CD14-positive monocyte (primary cell): ENCODE data around the gene TNIP1. TPM values are rescaled to one million over a fixed set of nuclear protein-coding genes. Genes with fewer than 3 reads are reported as not detected.

Experiments used
- DNase-seq, 3 donors: peaks; one replicate each; pipeline ENCODE4 v3.0.0-alpha.2; 2011 to 2022
- H2AFZ ChIP-seq: 2 replicates; pipeline ENCODE4 v1.6.0; 2012; ENCODE audit warnings: mild to moderate bottlenecking, low read depth, low read length, inconsistent platforms; ENCODE audit not compliant: insufficient read depth, poor library complexity, severe bottlenecking
- H3K27ac ChIP-seq, 2 donors: 1 replicate in 1 of 2; 2 replicates in 1 of 2; pipeline ENCODE4 v1.5.1; 2012 to 2013; ENCODE audit warnings: low read length in 2 of 2, control low read depth in 1 of 2, inconsistent platforms in 1 of 2, low read depth in 1 of 2, mild to moderate bottlenecking in 1 of 2
- H3K27me3 ChIP-seq, 2 donors: one replicate each; pipeline versions ENCODE4 v1.6.0 to v1.6.1; 2011 to 2013; ENCODE audit warnings: low read length in 2 of 2; ENCODE audit not compliant: control insufficient read depth in 2 of 2, insufficient read depth in 2 of 2
- H3K36me3 ChIP-seq, 2 donors: replicated peaks in 1 of 2; 1 replicate in 1 of 2; 2 replicates in 1 of 2; pipeline versions ENCODE4 v1.5.1 to v1.6.1; 2012 to 2013; ENCODE audit warnings: low read length in 2 of 2, control low read depth in 1 of 2, inconsistent platforms in 1 of 2, mild to moderate bottlenecking in 1 of 2; ENCODE audit not compliant: insufficient read depth in 2 of 2, control insufficient read depth in 1 of 2
- H3K4me1 ChIP-seq, 2 donors: 1 replicate in 1 of 2; 2 replicates in 1 of 2; pipeline versions ENCODE4 v1.5.1 to v1.6.1; 2012 to 2013; ENCODE audit warnings: low read length in 2 of 2, control low read depth in 1 of 2, inconsistent platforms in 1 of 2, mild to moderate bottlenecking in 1 of 2, moderate library complexity in 1 of 2; ENCODE audit not compliant: insufficient read depth in 2 of 2, control insufficient read depth in 1 of 2
- H3K4me2 ChIP-seq: replicated peaks from 2 replicates; pipeline ENCODE3; 2012; ENCODE audit warnings: low read length, moderate library complexity, mild to moderate bottlenecking; ENCODE audit not compliant: poor library complexity, severe bottlenecking; ENCODE audit errors: extremely low read depth
- H3K4me3 ChIP-seq, 3 experiments: fragments of 200-600 bp in 1 of 3; sonication (generic) in 1 of 3; replicated peaks in 1 of 3; 1 replicate in 2 of 3; 2 replicates in 1 of 3; pipeline ENCODE4 v1.5.1; 2011 to 2013; ENCODE audit warnings: low read length in 3 of 3, mild to moderate bottlenecking in 3 of 3, control low read depth in 2 of 3, low read depth in 2 of 3, inconsistent platforms in 1 of 3, moderate library complexity in 1 of 3
- H3K79me2 ChIP-seq: 2 replicates; pipeline ENCODE4 v1.6.0; 2012; ENCODE audit warnings: mild to moderate bottlenecking, control low read depth, inconsistent platforms, low read length, moderate library complexity; ENCODE audit not compliant: insufficient read depth
- H3K9ac ChIP-seq: 2 replicates; pipeline ENCODE4 v1.6.0; 2017; ENCODE audit warnings: low read length, mild to moderate bottlenecking; ENCODE audit not compliant: insufficient read depth, poor library complexity, severe bottlenecking
- H3K9me3 ChIP-seq, 2 donors: replicated peaks in 1 of 2; 1 replicate in 1 of 2; 2 replicates in 1 of 2; pipeline versions ENCODE4 v1.5.1 to v1.6.1; 2012 to 2013; ENCODE audit warnings: low read length in 2 of 2, control low read depth in 1 of 2; ENCODE audit not compliant: control insufficient read depth in 1 of 2, insufficient read depth in 1 of 2
- H4K20me1 ChIP-seq: 2 replicates; pipeline ENCODE4 v1.6.0; 2012; ENCODE audit warnings: mild to moderate bottlenecking, low read length, control low read depth, moderate library complexity; ENCODE audit not compliant: insufficient read depth
- H3K27ac Mint-ChIP-seq, 7 donors: one replicate each; pipeline ENCODE4 v1.8.0; 2020; ENCODE audit warnings: mild to moderate bottlenecking in 7 of 7, mixed read lengths in 7 of 7, moderate library complexity in 6 of 7, inconsistent platforms in 2 of 7
- H3K27me3 Mint-ChIP-seq, 3 donors: one replicate each; pipeline ENCODE4 v1.8.0; 2021 to 2022; ENCODE audit warnings: low read depth in 3 of 3, mild to moderate bottlenecking in 3 of 3, mixed read lengths in 3 of 3, moderate library complexity in 3 of 3, inconsistent platforms in 1 of 3
- H3K36me3 Mint-ChIP-seq, 2 donors: one replicate each; pipeline ENCODE4 v1.8.0; 2020; ENCODE audit warnings: mixed read lengths in 2 of 2, inconsistent platforms in 1 of 2, mild to moderate bottlenecking in 1 of 2
- H3K4me1 Mint-ChIP-seq: one replicate; pipeline ENCODE4 v1.8.0; 2020; ENCODE audit warnings: mild to moderate bottlenecking, mixed read lengths
- H3K4me3 Mint-ChIP-seq, 2 donors: one replicate each; pipeline ENCODE4 v1.8.0; 2020; ENCODE audit warnings: mild to moderate bottlenecking in 2 of 2, mixed read lengths in 2 of 2, moderate library complexity in 1 of 2
- H3K9me3 Mint-ChIP-seq, 7 donors: one replicate each; pipeline ENCODE4 v1.8.0; 2020 to 2022; ENCODE audit warnings: mixed read lengths in 7 of 7, mild to moderate bottlenecking in 6 of 7, moderate library complexity in 6 of 7, inconsistent platforms in 2 of 7
- WGBS: methylation state at CpG from one replicate; pipeline ENCODE4 v1.1.5; 2013; ENCODE audit warnings: missing lambda C conversion rate; ENCODE audit not compliant: insufficient coverage; 5-methylcytosine and 5-hydroxymethylcytosine counted together
- intact Hi-C, 2 donors: fragments of 100-400 bp; cut with micrococcal nuclease; formaldehyde crosslinking; loops; one replicate each; pipeline versions ENCODE4 v1.15.0 to v1.15.1; 2023
- polyA plus RNA-seq, 3 donors: library from polyadenylated mRNA; depleted of rRNA in 1 of 3; unstranded in 2 of 3; stranded (reverse) in 1 of 3; fragments of 300-500 nt in 2 of 3; fragments of >200 nt in 1 of 3; fragmentation: Illumina TruSeq in 2 of 3; gene quantifications; 1 replicate in 2 of 3; 2 replicates in 1 of 3; pipeline ENCODE4 v1.2.3, GENCODE V29; 2012 to 2021
- TF ChIP-seq, protein P1 (sequence below): fragments of 200-600 bp; IDR thresholded peaks from one replicate; pipeline ENCODE4 v1.8.0; 2022; ENCODE audit warnings: antibody characterized with exemption, mild to moderate bottlenecking

The TNIP1 gene
- polyA plus RNA-seq, 3 donors: 30.8 to 108 (median 46.4) TPM

DNA sequence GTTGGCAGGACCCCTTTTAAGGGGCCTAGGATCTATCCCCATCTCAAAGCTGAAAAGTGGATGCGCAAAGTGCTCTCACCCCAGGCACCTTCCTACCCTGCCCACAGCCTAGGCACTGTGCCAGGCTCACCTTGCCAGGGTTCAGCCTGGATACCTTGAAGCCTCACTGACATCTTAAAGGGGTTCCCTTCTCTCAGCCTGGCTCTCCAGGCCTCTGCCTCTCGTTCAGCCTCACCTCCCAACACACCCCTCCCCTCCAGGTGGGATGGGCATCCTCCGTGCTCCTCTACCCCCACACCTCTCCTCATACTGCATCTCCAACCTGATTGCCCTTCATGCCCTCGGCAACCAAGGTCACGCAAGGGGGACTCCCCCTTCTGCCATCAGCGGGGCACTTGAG is 25.5 kb downstream of the TNIP1 start:
- peak overlapping the region in 1 of 2 donors; percentile 90 for H3K27ac ChIP-seq
- H3K9me3 ChIP-seq: no peaks in the 10 kb centered on the region
- H3K4me1 ChIP-seq: peaks cover 76 to 87% of the 10 kb centered on the region in 2 donors
- H2AFZ ChIP-seq: no peak overlapping the region
- TF ChIP-seq, protein P1, sequence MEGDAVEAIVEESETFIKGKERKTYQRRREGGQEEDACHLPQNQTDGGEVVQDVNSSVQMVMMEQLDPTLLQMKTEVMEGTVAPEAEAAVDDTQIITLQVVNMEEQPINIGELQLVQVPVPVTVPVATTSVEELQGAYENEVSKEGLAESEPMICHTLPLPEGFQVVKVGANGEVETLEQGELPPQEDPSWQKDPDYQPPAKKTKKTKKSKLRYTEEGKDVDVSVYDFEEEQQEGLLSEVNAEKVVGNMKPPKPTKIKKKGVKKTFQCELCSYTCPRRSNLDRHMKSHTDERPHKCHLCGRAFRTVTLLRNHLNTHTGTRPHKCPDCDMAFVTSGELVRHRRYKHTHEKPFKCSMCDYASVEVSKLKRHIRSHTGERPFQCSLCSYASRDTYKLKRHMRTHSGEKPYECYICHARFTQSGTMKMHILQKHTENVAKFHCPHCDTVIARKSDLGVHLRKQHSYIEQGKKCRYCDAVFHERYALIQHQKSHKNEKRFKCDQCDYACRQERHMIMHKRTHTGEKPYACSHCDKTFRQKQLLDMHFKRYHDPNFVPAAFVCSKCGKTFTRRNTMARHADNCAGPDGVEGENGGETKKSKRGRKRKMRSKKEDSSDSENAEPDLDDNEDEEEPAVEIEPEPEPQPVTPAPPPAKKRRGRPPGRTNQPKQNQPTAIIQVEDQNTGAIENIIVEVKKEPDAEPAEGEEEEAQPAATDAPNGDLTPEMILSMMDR: no peak
- H3K4me3 ChIP-seq: no peak overlapping the region
- no peak overlapping the region for H3K4me2 ChIP-seq
- no peaks in the 10 kb centered on the region for H3K27me3 ChIP-seq
- no peak overlapping the region for H3K9ac ChIP-seq
- H3K79me2 ChIP-seq: peaks cover 54% of the 10 kb centered on the region
- H4K20me1 ChIP-seq: peaks cover 73% of the 10 kb centered on the region
- peaks cover 71 to 92% of the 10 kb centered on the region in 2 donors for H3K36me3 Mint-ChIP-seq
- H3K27ac Mint-ChIP-seq: peak overlapping the region in 6 of 7 donors; percentile 32 to 97 (median 88)
- peaks cover 36 to 42% of the 10 kb centered on the region in 2 donors for H3K36me3 ChIP-seq
- no peak for DNase-seq
- WGBS: 92% methylated on average over 6 of the region's 6 CpGs
- intact Hi-C loops: loop anchor here (5.0 to 10.0 kb wide), 4 partner anchors 37 to 199 kb away; partner anchors contain the start of genes ANXA6 (in 1 of the 2) and GM2A (in 1 of the 2)
- peaks cover 85% of the 10 kb centered on the region for H3K4me1 Mint-ChIP-seq
- peaks cover 0 to 4% (median 0%) of the 10 kb centered on the region in 3 donors for H3K27me3 Mint-ChIP-seq
- H3K9me3 Mint-ChIP-seq: no peaks in the 10 kb centered on the region
- no peak overlapping the region for H3K4me3 Mint-ChIP-seq

- Histone ChIP-seq H3K9me3 (no peaks in the 10 kb centered on the region), H3K4me1 (peaks cover 70 to 80% of the 10 kb centered on the region in 2 donors), H3K4me2 (no peak overlapping the region), H3K9ac (no peak overlapping the region), H3K4me3 (no peak overlapping the region), H4K20me1 (peaks cover 76% of the 10 kb centered on the region), H3K27me3 (no peaks in the 10 kb centered on the region), H2AFZ (no peak overlapping the region), H3K27ac (peak overlapping the region in 1 of 2 donors; percentile 40), H3K36me3 (peaks cover 42 to 48% of the 10 kb centered on the region in 2 donors), H3K79me2 (peaks cover 60% of the 10 kb centered on the region)
- peaks cover 77 to 95% of the 10 kb centered on the region in 2 donors for H3K36me3 Mint-ChIP-seq
- peaks cover 79% of the 10 kb centered on the region for H3K4me1 Mint-ChIP-seq
- no peak overlapping the region for H3K4me3 Mint-ChIP-seq
- peaks cover 0 to 3% (median 0%) of the 10 kb centered on the region in 3 donors for H3K27me3 Mint-ChIP-seq
- TF ChIP-seq, protein P1: no peak
- 100% methylated on average over 2 of the region's 3 CpGs for WGBS
- peak overlapping the region in 5 of 7 donors; percentile 78 to 97 (median 83) for H3K27ac Mint-ChIP-seq
- H3K9me3 Mint-ChIP-seq: no peaks in the 10 kb centered on the region
- no peak for DNase-seq
- intact Hi-C loops: loop anchor here (5.0 to 10.0 kb wide), 4 partner anchors 38 to 200 kb away; partner anchors contain the start of genes ANXA6 (in 1 of the 2) and GM2A (in 1 of the 2)
Observed at GRCh38 chr5:151054709-151055108, 26.1 kb downstream of the TNIP1 start.
